ENCODE results near the gene XKRX. TPM values are rescaled to one million over a fixed set of nuclear protein-coding genes. Genes with fewer than 3 reads are reported as not detected.
A peak's percentile ranks its signal among the peaks of the same experiment; 100 is the strongest.

The XKRX gene
- total and polyA plus RNA-seq, 2 of the 8 experiments (the other 6 are each of a cell fraction or from before 2014, with no cell fraction given), result 0.70 to 1.3 TPM

- Histone ChIP-seq H3K18ac (ENCODE audit: extremely low read depth, low read length) (no peak overlapping the region), H4K91ac (replicated peaks; ENCODE audit: insufficient read length, low read length) (no peak overlapping the region), H3K14ac (ENCODE audit: insufficient read length) (no peak overlapping the region), H3K79me1 (ENCODE audit: low read depth, low read length) (no peaks in the 10 kb centered on the region), H3K4ac (replicated peaks; ENCODE audit: insufficient read length, low read depth, low read length) (no peak overlapping the region), H3K23ac (ENCODE audit: insufficient read length) (no peak overlapping the region), H3K23me2 (ENCODE audit: low read depth, low read length) (no peaks in the 10 kb centered on the region), H3K56ac (replicated peaks; ENCODE audit: insufficient read length, low read depth, low read length) (no peak overlapping the region), H2BK15ac (ENCODE audit: low read length) (no peak overlapping the region), H2AFZ (ENCODE audit: low read length) (peak overlapping the region; percentile 32; the same call in 1 of the 2 replicates), H3K9me3 (ENCODE audit: insufficient read depth in 2 of 2, low read depth in 1 of 2, low read length in 1 of 2) (no peaks in the 10 kb centered on the region), H4K8ac (ENCODE audit: extremely low read depth, insufficient read depth, low read length) (no peak overlapping the region), H3K4me3 (ENCODE audit: extremely low read depth in 1 of 4, insufficient read depth in 2 of 4, low read depth in 3 of 4, low read length in 4 of 4) (no peak overlapping the region), H4K5ac (ENCODE audit: insufficient read length, low read depth, low read length) (no peak overlapping the region), H2BK12ac (ENCODE audit: low read depth, low read length) (no peak overlapping the region), H3K4me1 (replicated peaks in 1 of 4; ENCODE audit: control insufficient read depth in 3 of 4, insufficient read depth in 4 of 4, low read length in 3 of 4) (no peaks in the 10 kb centered on the region), H2BK5ac (ENCODE audit: low read depth, low read length) (no peak overlapping the region), H4K20me1 (replicated peaks in 1 of 2; ENCODE audit: control insufficient read depth in 1 of 2, insufficient read depth in 2 of 2, low read length in 2 of 2) (no peaks in the 10 kb centered on the region), H3K27me3 (replicated peaks in 1 of 4; ENCODE audit: control insufficient read depth in 3 of 4, extremely low read depth in 1 of 4, insufficient read depth in 3 of 4, low read length in 3 of 4) (no peaks in the 10 kb centered on the region), H3K9ac (replicated peaks in 1 of 4; ENCODE audit: extremely low read depth in 1 of 4, low read depth in 3 of 4, low read length in 3 of 4) (no peak overlapping the region), H3K79me2 (ENCODE audit: control insufficient read depth in 1 of 2, insufficient read depth in 2 of 2, low read length in 2 of 2) (no peaks in the 10 kb centered on the region), H2BK120ac (replicated peaks; ENCODE audit: low read depth, low read length) (no peak overlapping the region), H3K27ac (ENCODE audit: low read depth, low read length) (no peak overlapping the region), H2AK5ac (ENCODE audit: low read depth, low read length) (no peak overlapping the region), H3K36me3 (ENCODE audit: control insufficient read depth in 2 of 4, insufficient read depth in 4 of 4, low read length in 3 of 4) (no peaks in the 10 kb centered on the region), H3K4me2 (ENCODE audit: insufficient read depth in 1 of 2, low read depth in 2 of 2, low read length in 2 of 2) (no peak overlapping the region), H2BK20ac (ENCODE audit: low read length) (no peak overlapping the region)
- DNase-seq (ENCODE audit: low read depth in 1 of 2, low spot score in 2 of 2), result no peak
- CTCF ChIA-PET (ENCODE audit: partially characterized antibody), result no interaction called here
- WGBS, 2 experiments (ENCODE audit: extremely low coverage in 1 of 2, insufficient coverage in 1 of 2, insufficient read length in 1 of 2, insufficient replicate concordance in 2 of 2, low coverage in 1 of 2, low lambda C conversion rate in 2 of 2, missing lambda C conversion rate in 1 of 2), result 76% methylated on average over 3 of the region's 4 CpGs; no CpG with 5 or more reads in 1 of the 2 experiments
- no peak for FAIRE-seq
- POLR2A ChIA-PET (ENCODE audit: partially characterized antibody), result no interaction called here
- no peak for TF ChIP-seq BCL11A (IDR thresholded peaks at IDR 0.05; ENCODE audit: low read depth in 2 of 2, low read length in 2 of 2)
- no peak for TF ChIP-seq CBX5 (IDR thresholded peaks at IDR 0.05; ENCODE audit: low read depth, low read length)
- no peak for TF ChIP-seq TEAD4 (IDR thresholded peaks at IDR 0.05; ENCODE audit: low read depth, low read length)
- no peak for TF ChIP-seq RAD21 (IDR thresholded peaks at IDR 0.05 in 1 of 2, conservative IDR thresholded peaks at IDR 0.05 in 1 of 2; ENCODE audit: low read depth in 2 of 2, low read length in 2 of 2)
- TF ChIP-seq SP1 (IDR thresholded peaks at IDR 0.05; ENCODE audit: low read depth, low read length), result no peak
Measured at GRCh38 chrX:100939333-100939732, 10.6 kb upstream of the XKRX start.
